NCI-H2029 (cell line): Measurements from ENCODE around the gene PUM1.

Experiments
- DNase-seq: peaks from one replicate; lab custom pipeline; 2025; lab: John Stamatoyannopoulos, UW

PUM1 gene

GRCh38 chr1:30892671-30893073, 172.8 kb downstream of the PUM1 start:
- no peak for DNase-seq

- DNase-seq, result no peak
Measured at GRCh38 chr1:30891227-30891552, 174.3 kb downstream of the PUM1 start.

- DNase-seq, result no peak
Measured at GRCh38 chr1:30890502-30891226, 174.9 kb downstream of the PUM1 start.

GRCh38 chr1:30889511-30889910, 176.0 kb downstream of the PUM1 start:
- no peak for DNase-seq

GRCh38 chr1:30888975-30889374, 176.5 kb downstream of the PUM1 start:
- DNase-seq, result no peak

- no peak for DNase-seq
Measured at GRCh38 chr1:30888391-30888790, 177.1 kb downstream of the PUM1 start.

GRCh38 chr1:30887485-30888315, 177.8 kb downstream of the PUM1 start:
- no peak for DNase-seq

- peak; percentile 73 for DNase-seq
Measured at GRCh38 chr1:30886710-30887428, 178.6 kb downstream of the PUM1 start.

- no peak for DNase-seq
Measured at GRCh38 chr1:30885570-30886522, 179.7 kb downstream of the PUM1 start.

- no peak for DNase-seq
Measured at GRCh38 chr1:30884723-30885122, 180.8 kb downstream of the PUM1 start.

GRCh38 chr1:30883389-30884172, 181.9 kb downstream of the PUM1 start:
- DNase-seq, result no peak

- no peak for DNase-seq
Measured at GRCh38 chr1:30882678-30883388, 182.7 kb downstream of the PUM1 start.
